Choroid plexus epithelial cell (primary cell): ENCODE results near the gene NBPF1.
"Not testable (repeated sequence)": the region's sequence is repeated elsewhere in the genome, so short reads cannot be mapped to it uniquely, and the experiment has no call there.

Experiments
- DNase-seq: peaks from one replicate; pipeline ENCODE4 v3.0.0-alpha.2; 2010; ENCODE audit warnings: low read depth
- H3K4me3 ChIP-seq: 2 replicates; pipeline ENCODE4 v1.5.1; 2011; ENCODE audit warnings: low read depth, mild to moderate bottlenecking, control low read depth, low read length, moderate library complexity
- TF ChIP-seq, protein P1 (sequence below): conservative IDR thresholded peaks from 2 replicates; pipeline ENCODE4 v1.5.1; 2011; ENCODE audit warnings: low read depth, mild to moderate bottlenecking, control low read depth, inconsistent platforms, low read length, moderate library complexity

The NBPF1 gene

DNA sequence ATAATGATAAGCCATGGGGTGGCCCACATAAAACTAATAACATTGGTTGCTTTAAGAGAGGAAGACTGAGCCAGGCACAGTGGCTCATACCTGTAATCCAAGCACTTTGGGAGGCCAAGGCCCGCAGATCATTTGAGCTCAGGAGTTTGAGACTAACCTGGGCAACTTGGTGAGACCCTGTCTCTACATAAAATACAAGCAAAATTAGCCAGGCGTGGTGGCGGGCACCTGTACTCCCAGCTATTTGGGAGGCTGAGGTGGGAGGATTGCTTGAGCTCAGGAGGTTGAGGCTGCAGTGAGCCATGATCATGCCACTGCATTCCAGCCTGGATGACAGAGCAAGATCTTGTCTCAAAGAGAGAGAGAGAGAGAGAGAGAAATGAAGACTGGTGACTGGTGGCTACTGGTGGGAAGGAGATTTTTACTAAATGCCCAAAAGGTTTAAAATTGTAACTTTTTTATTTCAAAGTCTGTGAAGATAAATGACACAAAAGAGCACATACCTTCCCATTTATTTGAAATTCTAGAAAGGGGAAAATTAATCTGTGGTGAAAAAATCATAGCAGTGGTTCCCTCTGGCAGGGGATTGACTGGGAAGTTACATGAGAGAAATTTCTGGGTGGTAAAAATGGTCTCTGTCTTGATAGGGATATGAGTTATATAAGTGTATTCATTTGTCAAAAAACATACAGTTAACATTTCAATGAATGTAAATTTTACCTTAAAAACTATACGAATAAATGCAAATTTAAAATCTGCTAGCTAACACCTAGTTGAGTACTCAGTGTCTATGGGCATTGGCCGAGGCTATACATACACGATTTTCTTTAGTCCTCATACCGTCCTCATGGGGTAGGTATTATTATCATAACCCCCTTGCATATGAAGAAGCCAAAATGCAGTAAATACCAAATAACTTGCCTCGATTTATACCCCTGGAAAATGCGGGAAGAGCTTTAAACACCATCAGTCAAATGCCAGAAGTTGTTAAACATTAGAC is 2.2 kb upstream of the NBPF1 start:
- TF ChIP-seq, protein P1, sequence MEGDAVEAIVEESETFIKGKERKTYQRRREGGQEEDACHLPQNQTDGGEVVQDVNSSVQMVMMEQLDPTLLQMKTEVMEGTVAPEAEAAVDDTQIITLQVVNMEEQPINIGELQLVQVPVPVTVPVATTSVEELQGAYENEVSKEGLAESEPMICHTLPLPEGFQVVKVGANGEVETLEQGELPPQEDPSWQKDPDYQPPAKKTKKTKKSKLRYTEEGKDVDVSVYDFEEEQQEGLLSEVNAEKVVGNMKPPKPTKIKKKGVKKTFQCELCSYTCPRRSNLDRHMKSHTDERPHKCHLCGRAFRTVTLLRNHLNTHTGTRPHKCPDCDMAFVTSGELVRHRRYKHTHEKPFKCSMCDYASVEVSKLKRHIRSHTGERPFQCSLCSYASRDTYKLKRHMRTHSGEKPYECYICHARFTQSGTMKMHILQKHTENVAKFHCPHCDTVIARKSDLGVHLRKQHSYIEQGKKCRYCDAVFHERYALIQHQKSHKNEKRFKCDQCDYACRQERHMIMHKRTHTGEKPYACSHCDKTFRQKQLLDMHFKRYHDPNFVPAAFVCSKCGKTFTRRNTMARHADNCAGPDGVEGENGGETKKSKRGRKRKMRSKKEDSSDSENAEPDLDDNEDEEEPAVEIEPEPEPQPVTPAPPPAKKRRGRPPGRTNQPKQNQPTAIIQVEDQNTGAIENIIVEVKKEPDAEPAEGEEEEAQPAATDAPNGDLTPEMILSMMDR = no peak
- no peak overlapping the region for H3K4me3 ChIP-seq
- DNase-seq = no peak

DNA sequence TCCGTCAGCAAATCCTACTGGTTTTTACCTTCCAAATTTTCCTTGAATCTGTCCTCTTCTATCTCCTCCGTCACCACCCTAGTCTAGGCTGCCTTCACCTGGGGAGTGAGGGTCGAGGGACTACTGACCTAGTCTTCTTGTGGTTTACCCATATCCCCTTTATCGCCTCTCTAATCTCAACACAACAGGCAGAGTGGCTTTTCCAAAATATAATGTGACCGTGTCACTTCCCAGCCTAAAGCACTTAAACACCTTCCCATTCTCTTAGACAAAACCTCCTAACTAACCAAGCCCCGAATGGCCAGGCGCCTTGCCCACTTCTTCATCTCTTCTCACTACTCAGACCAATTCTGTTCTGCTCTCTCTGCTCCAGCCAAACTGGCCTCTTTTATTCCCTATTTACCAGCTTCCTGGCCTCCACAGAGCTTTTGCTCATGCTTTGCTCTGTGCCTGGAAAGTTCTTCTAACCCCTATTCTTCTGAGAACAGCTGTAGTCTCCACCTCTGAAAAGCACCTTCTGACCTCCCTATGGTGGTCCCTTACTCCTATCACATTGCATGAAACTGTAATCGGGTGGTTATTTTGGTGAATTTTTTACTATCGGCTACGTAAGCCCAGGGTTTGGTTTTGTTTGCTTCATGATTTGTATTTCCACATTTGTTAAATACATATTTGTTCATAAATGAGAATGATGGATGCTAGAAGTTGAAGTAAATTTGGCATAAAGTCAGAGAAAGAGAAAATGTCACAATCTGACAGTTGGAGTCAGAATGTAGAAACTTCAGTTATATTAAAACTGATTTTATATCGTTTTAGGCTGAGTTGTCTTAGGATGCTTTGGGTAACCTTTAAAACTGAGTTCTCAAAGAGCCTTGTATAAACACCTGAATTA is 1.2 kb upstream of the NBPF1 start:
- TF ChIP-seq, protein P1 = no peak
- no peak for DNase-seq
- no peak overlapping the region for H3K4me3 ChIP-seq

DNA sequence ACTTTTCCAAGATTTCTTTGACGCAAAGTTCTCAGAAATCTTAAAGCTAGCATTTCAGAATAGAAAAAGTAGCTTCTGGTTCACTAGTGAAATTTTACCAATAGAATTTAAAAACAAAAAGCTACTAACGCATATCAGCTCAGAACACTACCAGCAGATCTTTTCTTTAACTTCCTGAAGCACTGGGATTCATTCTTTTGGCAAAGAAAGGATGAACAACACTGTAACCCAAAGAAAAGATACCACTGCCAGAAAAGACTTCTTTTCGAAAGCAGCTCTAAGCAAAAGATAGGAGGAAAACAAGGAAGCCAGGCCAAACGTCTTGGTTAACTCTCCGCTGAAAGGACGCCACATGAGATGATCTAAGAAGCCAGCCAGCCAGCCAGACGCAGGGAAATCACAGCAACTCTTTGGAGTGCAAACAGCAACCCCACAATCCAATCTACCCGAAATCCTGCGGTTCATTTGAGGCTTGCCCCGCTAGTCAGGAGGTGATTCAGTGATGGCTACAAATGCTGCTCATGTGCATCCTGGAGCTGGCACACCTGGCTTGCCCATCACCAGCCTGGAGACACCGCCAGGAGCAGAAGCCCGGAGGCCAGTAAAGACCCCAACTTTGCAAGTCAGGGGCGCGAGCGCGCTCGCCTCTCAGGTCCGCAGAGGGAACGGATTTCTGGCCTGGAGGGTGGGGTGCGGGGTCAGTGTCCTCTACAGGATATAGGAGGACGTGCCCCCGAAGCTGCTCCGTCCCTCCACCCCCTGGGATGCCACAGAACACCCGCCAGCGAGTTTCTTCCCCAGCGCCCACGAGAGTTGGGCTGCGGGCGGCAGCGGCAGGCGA is 812 bp downstream of the NBPF1 start:
- H3K4me3 ChIP-seq = peak overlapping the region; percentile 69
- TF ChIP-seq, protein P1 = no peak
- peak; percentile 98 for DNase-seq

DNA sequence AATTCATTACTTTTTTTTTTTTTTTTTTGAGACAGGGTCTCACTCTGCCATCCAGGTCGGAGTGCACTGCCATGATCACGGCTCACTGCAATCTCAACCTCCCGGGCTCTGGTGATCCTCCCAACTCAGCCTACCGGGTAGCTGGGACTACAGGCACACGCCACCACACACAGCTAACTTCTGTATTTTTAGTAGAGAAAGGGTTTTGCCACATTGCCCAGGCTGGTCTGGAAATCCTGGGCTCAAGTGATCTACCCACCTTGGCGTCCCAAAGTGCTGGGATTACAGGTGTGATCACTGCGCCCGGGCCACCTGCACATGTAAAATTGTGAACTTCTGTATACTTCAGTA is 1.4 kb downstream of the NBPF1 start:
- peak overlapping the region; percentile 69 for H3K4me3 ChIP-seq
- DNase-seq = not testable (repeated sequence)

DNA sequence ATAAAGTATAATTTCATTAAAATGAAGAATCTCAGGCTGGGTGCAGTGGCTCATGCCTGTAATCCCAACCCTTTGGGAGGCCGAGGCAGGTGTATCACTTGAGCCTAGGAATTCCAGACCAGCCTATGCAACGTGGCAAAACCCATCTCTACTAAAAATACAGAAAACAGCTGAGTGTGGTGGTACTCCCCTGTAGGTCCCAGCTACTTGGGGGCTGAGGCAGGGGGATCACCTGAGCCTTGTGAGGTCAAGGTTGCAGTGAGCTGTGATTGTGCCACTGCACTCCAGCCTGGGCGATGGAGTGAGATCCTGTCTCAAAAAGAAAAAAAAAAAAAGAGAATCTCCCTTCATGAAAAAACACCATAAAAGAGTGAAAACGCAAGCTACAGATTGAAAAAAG is 2.2 kb downstream of the NBPF1 start:
- DNase-seq, H3K4me3 ChIP-seq: not testable (repeated sequence)

DNA sequence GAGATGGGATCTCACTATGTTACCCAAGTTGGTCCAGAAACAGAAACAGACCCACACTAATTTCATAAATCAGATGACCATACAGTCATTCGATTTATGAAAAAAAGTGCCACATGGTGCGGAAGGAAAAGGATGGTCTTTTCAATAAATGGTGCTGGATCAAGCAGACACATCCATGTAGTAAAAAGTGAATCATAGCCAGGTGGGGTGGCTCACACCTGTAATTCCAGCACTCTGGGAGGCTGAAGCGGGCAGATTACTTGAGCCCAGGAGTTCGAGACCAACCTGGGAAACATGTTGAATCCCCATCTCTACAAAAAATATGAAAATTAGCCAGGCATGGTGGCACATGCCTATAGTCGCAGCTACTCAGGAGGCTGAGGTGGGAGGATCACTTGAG is 2.8 kb downstream of the NBPF1 start:
- not testable (repeated sequence) for DNase-seq, H3K4me3 ChIP-seq

DNA sequence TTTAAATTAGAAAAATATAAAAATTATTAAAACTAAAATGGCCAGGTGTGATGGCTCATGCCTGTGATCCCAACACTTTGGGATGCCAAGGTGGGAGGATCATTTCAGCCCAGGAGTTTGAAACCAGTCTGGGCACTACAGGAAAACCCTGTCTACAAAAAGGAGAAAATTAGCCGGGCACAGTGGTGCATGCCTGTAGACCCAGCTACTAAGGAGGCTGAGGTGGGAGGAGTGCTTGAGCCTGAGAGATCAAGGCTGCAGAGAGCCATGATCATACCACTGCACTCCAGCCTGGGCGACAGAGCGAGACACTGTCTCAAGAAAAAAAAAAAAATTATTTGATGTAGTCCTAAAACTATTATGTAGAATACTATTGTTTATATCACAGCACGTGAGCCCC is 3.6 kb downstream of the NBPF1 start:
- H3K4me3 ChIP-seq, DNase-seq: not testable (repeated sequence)

DNA sequence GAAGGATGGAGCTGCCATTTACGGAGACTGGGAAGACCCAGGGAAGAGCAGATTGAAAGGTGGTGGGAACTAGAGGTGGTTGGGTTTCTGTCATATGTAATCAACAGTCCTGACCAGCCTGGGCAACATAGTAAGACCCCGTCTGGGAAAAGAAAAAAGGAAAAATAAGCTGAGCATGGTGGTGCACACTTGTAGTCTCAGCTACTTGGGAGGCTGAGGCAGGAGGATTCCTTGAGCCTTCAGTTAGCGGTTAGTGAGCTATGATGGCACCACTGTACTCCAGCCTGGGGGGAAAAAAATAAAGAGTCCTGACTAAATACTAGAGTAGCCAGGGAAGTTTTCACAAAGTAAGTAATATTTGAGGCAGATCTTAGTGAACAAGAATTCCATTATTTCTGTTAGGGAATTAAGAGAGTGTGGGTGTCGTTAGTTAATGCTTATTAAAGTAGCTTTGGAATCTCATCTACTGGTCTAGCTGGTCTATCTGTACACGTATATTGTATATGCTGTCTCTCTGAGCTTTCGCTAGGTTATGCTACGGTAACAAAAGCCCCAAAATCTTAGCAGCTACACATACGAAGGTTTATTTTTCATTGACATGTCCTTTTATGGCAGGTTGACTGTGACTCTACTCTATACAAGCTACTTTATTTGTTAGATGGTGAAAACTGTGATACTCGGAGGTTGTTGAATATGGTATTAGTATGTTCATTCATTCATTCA is 4.4 kb downstream of the NBPF1 start:
- TF ChIP-seq, protein P1 = no peak
- H3K4me3 ChIP-seq = no peak overlapping the region
- DNase-seq = no peak

DNA sequence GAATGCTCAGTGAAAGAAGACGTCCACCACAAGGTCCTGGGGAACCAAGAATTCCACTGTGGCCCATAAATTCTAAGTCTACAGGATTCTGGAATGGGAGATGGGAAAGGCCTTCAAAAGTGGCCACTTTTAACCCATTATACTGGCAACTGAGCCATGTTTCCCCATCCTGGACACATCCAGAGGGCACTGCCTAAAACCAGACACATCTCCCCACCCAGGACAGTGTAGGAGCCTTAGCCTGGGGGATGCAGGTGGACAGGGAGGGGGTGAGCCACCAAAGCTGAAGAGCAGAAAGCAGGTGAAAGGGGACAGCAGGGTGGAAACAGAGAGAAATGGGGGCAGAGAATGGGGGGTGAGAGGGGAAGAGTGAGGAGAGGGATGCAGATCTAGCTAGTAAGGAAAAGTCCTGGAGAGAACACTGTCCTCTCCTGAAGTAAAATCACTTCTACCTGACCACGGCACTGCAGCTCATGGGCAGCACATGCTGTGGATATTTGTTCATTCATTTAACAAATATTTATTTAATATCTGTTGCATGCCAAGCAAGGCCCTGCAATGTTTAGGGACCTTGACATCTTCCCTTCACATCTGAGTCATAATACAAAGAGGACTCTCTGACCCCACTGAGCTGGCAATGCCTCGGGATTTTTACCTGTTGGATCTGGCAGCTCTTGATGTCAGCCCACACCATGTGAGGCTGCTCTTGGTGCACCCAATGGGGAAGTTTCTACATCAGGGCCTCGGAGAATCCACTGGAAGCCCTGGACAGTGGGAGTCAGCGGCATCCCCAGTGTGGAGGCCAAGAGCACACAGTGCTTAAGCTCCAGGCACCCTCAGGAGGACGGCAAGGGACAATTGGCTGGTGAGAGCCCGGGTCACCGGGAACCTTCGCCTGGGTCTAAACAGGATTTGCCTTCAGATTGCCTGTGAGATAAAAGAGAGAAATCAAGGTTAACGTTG is 5.2 kb downstream of the NBPF1 start:
- not testable (repeated sequence) for H3K4me3 ChIP-seq, DNase-seq
